Endothelial cell of umbilical vein (primary cell): ENCODE measurements around the gene PTGFR. TPM values are rescaled to one million over a fixed set of nuclear protein-coding genes. Genes with fewer than 3 reads are reported as not detected.

ENCODE experiments used
- BruUV-seq: library from RNA; stranded (reverse); fragments of 400-500 nt; replicated peaks from 2 replicates; lab custom pipeline; 2021; lab: Mats Ljungman, UMichigan
- CTCF ChIA-PET: fragments of 300-600, 350-600 bp; sonication (Branson Sonifier 250); formaldehyde crosslinking; loops from one replicate; lab custom pipeline; 2021; ENCODE audit warnings: antibody characterized with exemption, inconsistent platforms; lab: Charles Lee
- POLR2A ChIA-PET: fragments of 300-600, 350-600 bp; sonication (Branson Sonifier 250); formaldehyde crosslinking; loops from one replicate; lab custom pipeline; 2021; ENCODE audit warnings: antibody characterized with exemption, inconsistent platforms; lab: Charles Lee
- DNase-seq: peaks from one replicate; pipeline ENCODE4 v3.0.0-alpha.2; 2011; ENCODE audit warnings: low read depth, low spot score
- FAIRE-seq: peaks from 2 replicates; lab custom pipeline; 2011; peaks lifted over from hg19 to GRCh38; lab: Jason Lieb, UNC
- H2AFZ ChIP-seq: 2 replicates; pipeline ENCODE4 v1.6.0; 2012; ENCODE audit warnings: low read depth, low read length, control low read depth, inconsistent platforms
- H3K27ac ChIP-seq: 2 replicates; pipeline ENCODE4 v1.5.1; 2011; ENCODE audit warnings: low read depth, mild to moderate bottlenecking, control low read depth, low read length, moderate library complexity; ENCODE audit not compliant: insufficient read depth
- H3K27me3 ChIP-seq, 2 experiments: 2 replicates each; pipeline versions ENCODE4 v1.6.0 to v1.6.1; 2011; ENCODE audit warnings: low read length in 2 of 2, mixed read lengths in 1 of 2; ENCODE audit not compliant: control insufficient read depth in 2 of 2, insufficient read depth in 2 of 2
- H3K36me3 ChIP-seq, 2 experiments: 2 replicates in 1 of 2; 3 replicates in 1 of 2; pipeline ENCODE4 v1.5.1; 2011; ENCODE audit warnings: low read length in 2 of 2, mild to moderate bottlenecking in 1 of 2, moderate library complexity in 1 of 2; ENCODE audit not compliant: control insufficient read depth in 2 of 2, insufficient read depth in 2 of 2; ENCODE audit errors: extremely low read depth in 1 of 2
- H3K4me1 ChIP-seq: 3 replicates; pipeline ENCODE4 v1.5.1; 2011; ENCODE audit warnings: mild to moderate bottlenecking, low read length; ENCODE audit not compliant: control insufficient read depth, insufficient read depth; ENCODE audit errors: extremely low read depth
- H3K4me2 ChIP-seq: 2 replicates; pipeline ENCODE4 v1.6.1; 2011; ENCODE audit warnings: low read length, control low read depth, mixed read lengths; ENCODE audit not compliant: insufficient read depth
- H3K4me3 ChIP-seq, 3 experiments: fragments of 200-600 bp in 1 of 3; sonication (generic), shearing (Covaris generic) in 1 of 3; replicated peaks in 1 of 3; 2 replicates each; pipeline ENCODE4 v1.5.1; 2011 to 2016; ENCODE audit warnings: control low read depth in 3 of 3, low read length in 3 of 3, mild to moderate bottlenecking in 2 of 3, inconsistent platforms in 1 of 3, low read depth in 1 of 3, moderate library complexity in 1 of 3; ENCODE audit not compliant: insufficient read depth in 1 of 3
- H3K79me2 ChIP-seq: 2 replicates; pipeline ENCODE4 v1.6.0; 2012; ENCODE audit warnings: low read length, inconsistent platforms; ENCODE audit not compliant: control insufficient read depth, insufficient read depth
- H3K9ac ChIP-seq: replicated peaks from 2 replicates; pipeline ENCODE3; 2011; ENCODE audit warnings: low read length, control low read depth; ENCODE audit not compliant: insufficient read depth; ENCODE audit errors: extremely low read depth
- H3K9me1 ChIP-seq: replicated peaks from 3 replicates; pipeline ENCODE4 v1.6.0; 2011; ENCODE audit warnings: mild to moderate bottlenecking, low read length; ENCODE audit not compliant: control insufficient read depth, insufficient read depth; ENCODE audit errors: extremely low read depth
- H3K9me3 ChIP-seq: replicated peaks from 2 replicates; pipeline ENCODE4 v1.5.1; 2012; ENCODE audit warnings: low read length, inconsistent platforms; ENCODE audit not compliant: control insufficient read depth, insufficient read depth
- H4K20me1 ChIP-seq: replicated peaks from 2 replicates; pipeline ENCODE3; 2011; ENCODE audit warnings: mild to moderate bottlenecking, low read length; ENCODE audit not compliant: control insufficient read depth, insufficient read depth; ENCODE audit errors: extremely low read depth
- EZH2 ChIP-seq: IDR thresholded peaks from 2 replicates; pipeline ENCODE4 v1.6.1; 2012; ENCODE audit warnings: borderline replicate concordance, low read depth, mild to moderate bottlenecking, moderate library complexity, low read length, inconsistent platforms; ENCODE audit not compliant: severe bottlenecking
- POLR2AphosphoS5 ChIP-seq: IDR thresholded peaks from 2 replicates; pipeline ENCODE4 v1.6.1; 2012; ENCODE audit warnings: low read depth, mild to moderate bottlenecking, control low read depth, low read length, moderate library complexity; ENCODE audit not compliant: insufficient read depth
- dilution Hi-C: fragments of 300-500 bp; cut with MboI; formaldehyde crosslinking; loops from one replicate; pipeline ENCODE4 v1.15.0; 2019; ENCODE audit warnings: low sequenced_read_pairs; ENCODE audit not compliant: extremely low pct_ligation_motif_present
- intact Hi-C: fragments of 100-400 bp; cut with micrococcal nuclease; formaldehyde crosslinking; loops from one replicate; pipeline ENCODE4 v1.10.0; 2022
- polyA plus RNA-seq, 4 experiments: library from polyadenylated mRNA; depleted of rRNA in 3 of 4; stranded (reverse) in 3 of 4; unstranded in 1 of 4; fragments of >200 nt; gene quantifications; 2 replicates each; pipeline versions ENCODE4 v1.2.1 to v1.2.3, GENCODE V29; 2011 to 2012; ENCODE audit warnings: missing spikeins in 1 of 4
- total RNA-seq: library from RNA; stranded (reverse); gene quantifications from 2 replicates; pipeline ENCODE4 v1.2.3, GENCODE V29; 2021
- TF ChIP-seq, protein P1 (sequence below): IDR thresholded peaks from 2 replicates; pipeline ENCODE4 v1.6.1; 2011; ENCODE audit not compliant: insufficient read depth, insufficient read length

Gene PTGFR
- total and polyA plus RNA-seq, 2 donors (not counting 3 experiments of a cell fraction or from before 2014, with no cell fraction given) = 0.11 to 0.24 TPM

DNA sequence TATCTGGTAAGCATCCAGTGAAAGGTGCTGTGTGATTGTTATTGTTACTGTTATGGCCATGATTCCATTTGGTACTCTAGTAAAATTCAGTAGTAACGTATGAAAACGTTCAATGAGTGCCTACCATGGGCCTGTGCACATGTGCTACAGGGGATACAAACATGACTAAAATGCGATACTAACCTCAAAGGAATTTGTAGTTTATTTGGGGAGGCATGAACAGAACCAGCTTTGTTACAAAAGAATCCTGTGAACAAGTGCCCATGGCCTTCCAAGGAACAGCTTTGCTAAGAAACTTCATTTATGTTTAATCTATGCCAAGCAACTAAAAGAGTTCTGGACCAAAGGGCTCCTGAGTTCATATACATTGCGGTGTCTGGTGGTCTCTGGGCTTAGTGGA is 28.7 kb downstream of the PTGFR start:
- Histone ChIP-seq H3K4me1 (no peaks in the 10 kb centered on the region), H3K36me3 (no peaks in the 10 kb centered on the region), H3K9me3 (no peaks in the 10 kb centered on the region), H3K27ac (no peak overlapping the region), H3K79me2 (no peaks in the 10 kb centered on the region), H3K4me2 (no peak overlapping the region), H3K9me1 (no peaks in the 10 kb centered on the region), H3K27me3 (peaks cover under 1 to 6% of the 10 kb centered on the region in 2 experiments), H3K9ac (no peak overlapping the region), H3K4me3 (no peak overlapping the region), H2AFZ (no peak overlapping the region), H4K20me1 (no peaks in the 10 kb centered on the region)
- dilution Hi-C loops = no loop called here
- no TSS peak for BruUV-seq
- ChIA-PET CTCF (no interaction called here), POLR2A (no interaction called here)
- DNase-seq = no peak
- intact Hi-C loops = no loop called here
- FAIRE-seq = no peak
- TF ChIP-seq EZH2 (no peak), POLR2AphosphoS5 (no peak)
- TF ChIP-seq, protein P1, sequence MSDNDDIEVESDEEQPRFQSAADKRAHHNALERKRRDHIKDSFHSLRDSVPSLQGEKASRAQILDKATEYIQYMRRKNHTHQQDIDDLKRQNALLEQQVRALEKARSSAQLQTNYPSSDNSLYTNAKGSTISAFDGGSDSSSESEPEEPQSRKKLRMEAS = no peak

- Histone ChIP-seq H3K27ac (no peak overlapping the region), H2AFZ (no peak overlapping the region), H3K4me3 (no peak overlapping the region), H3K79me2 (no peaks in the 10 kb centered on the region), H4K20me1 (no peaks in the 10 kb centered on the region), H3K9me3 (no peaks in the 10 kb centered on the region), H3K4me1 (no peaks in the 10 kb centered on the region), H3K36me3 (no peaks in the 10 kb centered on the region), H3K4me2 (no peak overlapping the region), H3K9me1 (no peaks in the 10 kb centered on the region), H3K27me3 (peaks cover 2 to 6% of the 10 kb centered on the region in 2 experiments), H3K9ac (no peak overlapping the region)
- intact Hi-C loops (no loop called here), dilution Hi-C loops (no loop called here)
- no TSS peak for BruUV-seq
- FAIRE-seq = no peak
- TF ChIP-seq, protein P1 = no peak
- CTCF ChIA-PET = no interaction called here
- no peak for DNase-seq
- POLR2A ChIA-PET = no interaction called here
Measured at GRCh38 chr1:78520216-78520615, 29.4 kb downstream of the PTGFR start.
